DMS153 treated with DMSO at 0.1 percent for 48 hours (cell line): ENCODE results near the gene RNF114.
"Not testable (repeated sequence)": the region's sequence is repeated elsewhere in the genome, so short reads cannot be mapped to it uniquely, and the experiment has no call there.

Source experiments
- DNase-seq: peaks from one replicate; lab custom pipeline; 2025; ENCODE audit not compliant: unreplicated experiment; lab: John Stamatoyannopoulos, UW

RNF114 gene

DNA sequence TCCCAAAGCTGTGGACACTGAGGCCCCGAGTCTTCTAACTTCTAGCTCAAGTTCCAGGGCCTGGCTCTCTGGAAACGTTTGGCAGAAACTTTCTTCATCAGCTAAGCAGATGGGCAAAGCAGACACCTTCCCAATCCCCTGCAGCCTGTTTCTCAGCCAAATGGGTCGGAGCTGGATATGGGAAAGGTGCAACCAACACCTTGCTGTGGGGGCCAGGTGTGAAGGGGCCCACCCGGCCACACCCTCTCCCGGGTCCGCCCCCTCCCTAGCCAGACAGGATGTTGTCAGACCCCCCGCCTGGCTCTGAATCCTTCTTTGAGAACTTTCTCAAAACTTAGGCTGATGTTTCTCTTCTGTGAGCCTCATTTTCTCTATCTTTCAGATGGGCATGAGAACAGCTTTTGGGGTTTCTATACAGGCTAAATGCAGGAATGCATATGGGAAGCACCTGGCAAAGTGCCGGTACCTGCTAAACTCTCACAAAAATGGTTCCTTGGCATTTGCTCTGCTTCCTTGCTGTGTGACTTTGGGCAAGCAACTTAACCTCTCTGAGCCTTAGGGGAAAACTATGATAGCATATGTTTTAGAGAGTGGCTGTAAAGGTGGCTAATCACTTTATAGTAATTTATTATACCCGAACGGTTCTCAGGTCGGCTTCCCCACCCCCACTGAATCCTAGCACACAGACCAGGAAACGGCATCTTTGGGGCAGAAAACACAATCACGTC lies 48.4 kb downstream of the RNF114 start:
- DNase-seq: no peak

GRCh38 chr20:49985157-49985556 lies 49.0 kb downstream of the RNF114 start:
- DNase-seq: no peak

DNA sequence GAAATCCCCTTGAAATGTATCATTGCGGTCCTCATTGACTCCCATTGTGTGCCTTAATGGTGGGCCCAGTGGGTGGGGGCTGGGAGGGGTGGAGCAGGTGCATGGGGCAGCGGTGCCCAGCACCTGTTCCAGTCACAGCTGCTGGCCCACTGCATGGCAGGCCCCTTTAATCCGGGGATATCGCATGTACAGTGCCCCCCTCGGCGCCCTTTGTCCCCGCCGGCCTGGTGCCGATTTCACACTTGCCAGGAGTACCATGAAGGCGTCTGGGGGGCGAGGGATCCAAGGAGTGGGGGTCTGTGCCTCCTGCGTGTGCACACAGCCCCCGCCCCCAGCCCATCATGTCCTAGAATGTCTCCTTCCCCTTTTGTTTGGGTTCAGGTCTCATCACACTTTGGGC lies 49.4 kb downstream of the RNF114 start:
- DNase-seq: no peak

GRCh38 chr20:49986049-49986448 lies 49.9 kb downstream of the RNF114 start:
- no peak for DNase-seq

DNA sequence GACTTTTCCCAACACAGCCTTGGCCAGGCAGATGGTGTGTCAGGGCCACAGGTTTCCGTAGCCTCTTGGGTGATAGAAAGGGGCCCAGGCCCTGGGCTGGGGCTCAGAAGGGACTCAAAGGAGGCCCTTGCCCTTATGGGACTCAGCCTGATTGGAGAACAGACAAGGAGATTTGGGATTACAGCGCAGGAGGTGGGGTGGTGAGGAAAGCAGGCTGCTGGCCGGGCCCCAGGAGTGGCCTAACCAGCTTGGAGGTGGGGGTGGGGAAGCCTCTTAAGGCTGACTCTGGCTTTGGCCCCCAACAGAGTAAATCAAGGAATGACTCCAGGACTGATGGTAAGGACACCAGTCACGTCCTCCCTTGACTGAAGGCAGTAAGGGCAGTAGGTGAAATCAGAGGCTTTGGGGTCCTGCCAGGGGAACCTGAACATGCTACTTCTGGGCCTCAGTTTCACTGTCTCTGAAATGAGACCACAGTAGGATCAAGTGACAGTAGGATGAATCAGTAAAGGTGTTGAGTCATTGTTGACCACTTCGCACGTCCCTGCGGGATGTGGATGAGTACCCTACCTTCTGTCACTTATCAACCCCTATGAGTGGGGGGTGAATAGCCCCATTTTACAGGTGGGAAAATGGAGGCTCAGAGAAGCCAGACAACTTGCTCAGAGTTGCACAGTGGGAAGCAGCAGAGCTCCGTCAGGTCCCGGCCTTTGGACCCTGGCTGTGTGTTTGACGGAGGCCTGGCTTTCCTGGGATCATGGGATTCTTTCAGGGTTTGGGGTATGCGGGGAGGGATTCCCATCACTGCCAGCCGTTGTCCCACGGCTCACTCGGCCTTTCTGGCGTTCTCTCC lies 51.0 kb downstream of the RNF114 start:
- DNase-seq: no peak

DNA sequence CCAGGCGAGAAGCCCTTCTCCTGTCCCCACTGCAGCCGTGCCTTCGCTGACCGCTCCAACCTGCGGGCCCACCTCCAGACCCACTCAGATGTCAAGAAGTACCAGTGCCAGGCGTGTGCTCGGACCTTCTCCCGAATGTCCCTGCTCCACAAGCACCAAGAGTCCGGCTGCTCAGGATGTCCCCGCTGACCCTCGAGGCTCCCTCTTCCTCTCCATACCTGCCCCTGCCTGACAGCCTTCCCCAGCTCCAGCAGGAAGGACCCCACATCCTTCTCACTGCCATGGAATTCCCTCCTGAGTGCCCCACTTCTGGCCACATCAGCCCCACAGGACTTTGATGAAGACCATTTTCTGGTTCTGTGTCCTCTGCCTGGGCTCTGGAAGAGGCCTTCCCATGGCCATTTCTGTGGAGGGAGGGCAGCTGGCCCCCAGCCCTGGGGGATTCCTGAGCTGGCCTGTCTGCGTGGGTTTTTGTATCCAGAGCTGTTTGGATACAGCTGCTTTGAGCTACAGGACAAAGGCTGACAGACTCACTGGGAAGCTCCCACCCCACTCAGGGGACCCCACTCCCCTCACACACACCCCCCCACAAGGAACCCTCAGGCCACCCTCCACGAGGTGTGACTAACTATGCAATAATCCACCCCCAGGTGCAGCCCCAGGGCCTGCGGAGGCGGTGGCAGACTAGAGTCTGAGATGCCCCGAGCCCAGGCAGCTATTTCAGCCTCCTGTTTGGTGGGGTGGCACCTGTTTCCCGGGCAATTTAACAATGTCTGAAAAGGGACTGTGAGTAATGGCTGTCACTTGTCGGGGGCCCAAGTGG lies 51.9 kb downstream of the RNF114 start:
- DNase-seq: no peak

DNA sequence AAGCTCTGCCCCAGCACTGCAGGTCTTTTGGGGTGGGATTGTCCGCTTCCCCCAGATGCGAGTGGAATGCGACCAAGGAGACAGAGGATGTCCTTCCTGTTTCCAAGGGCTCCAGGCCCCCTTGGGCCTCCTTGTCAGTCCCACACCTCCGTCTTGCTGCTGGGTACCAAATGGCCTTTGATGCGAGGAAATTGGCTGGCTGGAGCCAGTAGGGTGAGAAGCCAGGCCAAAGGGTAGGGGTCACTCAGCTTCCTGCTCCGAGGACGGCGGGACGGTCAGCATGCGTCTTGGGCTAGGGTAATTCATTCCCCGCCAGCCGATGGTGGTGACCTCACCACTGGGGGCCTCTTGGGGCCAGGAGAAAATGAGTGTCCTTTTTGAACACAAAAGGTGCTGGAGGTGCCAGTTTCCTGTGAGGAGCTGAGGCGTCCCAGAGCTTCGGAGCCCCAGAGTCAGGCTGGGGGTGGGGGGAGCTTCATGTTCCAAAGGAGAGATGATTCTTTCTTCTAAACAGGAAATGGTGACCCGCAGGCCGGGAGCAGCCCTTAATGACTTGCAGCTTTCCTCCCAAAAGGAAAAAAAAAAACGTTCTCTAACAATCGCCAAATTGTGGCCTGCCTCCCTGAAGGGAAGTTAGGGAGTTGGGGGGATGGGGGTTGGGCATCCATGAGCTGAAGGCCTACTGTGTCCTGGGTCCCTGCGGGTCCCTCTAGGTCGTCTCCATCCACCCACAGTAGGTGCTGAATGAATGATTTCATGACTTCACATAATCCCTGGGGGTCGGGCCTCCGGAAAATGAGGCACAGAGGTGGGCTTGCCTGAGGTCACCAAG lies 53.3 kb downstream of the RNF114 start:
- DNase-seq: no peak

DNA sequence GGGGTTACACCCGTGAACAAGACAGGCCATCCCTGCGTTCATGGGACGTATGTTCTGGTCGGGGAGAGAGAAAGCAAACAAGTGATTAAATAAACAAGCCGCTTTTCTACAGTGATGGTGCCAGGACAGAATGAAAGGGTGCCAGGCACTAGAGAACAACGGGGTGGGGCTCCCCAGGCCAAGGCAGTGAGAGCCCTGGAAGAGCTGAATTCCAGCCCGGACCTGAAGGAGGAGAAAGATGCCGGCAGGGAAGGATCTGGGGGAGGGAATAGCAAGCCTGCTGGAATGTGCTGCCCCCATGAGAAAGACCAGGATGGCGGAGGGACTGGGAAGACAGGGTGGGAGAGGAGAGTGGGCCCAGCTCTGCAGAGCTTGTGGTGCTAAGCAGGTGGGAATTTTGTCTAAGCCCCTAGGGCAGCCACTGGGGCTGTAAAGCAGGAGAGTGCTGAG lies 54.1 kb downstream of the RNF114 start:
- DNase-seq: no peak

GRCh38 chr20:49993301-49993751 lies 57.1 kb downstream of the RNF114 start:
- no peak for DNase-seq

DNA sequence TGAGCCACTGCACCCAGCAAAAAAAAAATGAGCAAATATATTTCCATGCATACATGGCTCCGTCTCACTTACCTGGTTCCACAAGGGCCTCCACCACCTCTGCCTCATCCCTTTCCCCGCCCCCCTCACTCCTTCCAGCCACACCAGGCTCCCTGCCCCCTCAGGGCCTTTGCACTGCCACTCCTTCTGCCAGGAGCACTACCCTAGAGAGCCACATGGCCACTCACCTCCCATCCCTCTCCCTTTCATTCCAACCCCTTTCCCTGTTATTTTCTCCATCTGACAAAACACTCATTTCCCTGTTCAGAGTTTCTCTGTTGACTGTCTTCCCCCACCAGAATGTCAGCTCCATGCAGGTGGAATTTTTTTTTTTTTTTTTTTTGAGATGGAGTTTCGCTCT lies 59.4 kb downstream of the RNF114 start:
- no peak for DNase-seq

GRCh38 chr20:49998478-49999188 lies 62.4 kb downstream of the RNF114 start:
- not testable (repeated sequence) for DNase-seq

DNA sequence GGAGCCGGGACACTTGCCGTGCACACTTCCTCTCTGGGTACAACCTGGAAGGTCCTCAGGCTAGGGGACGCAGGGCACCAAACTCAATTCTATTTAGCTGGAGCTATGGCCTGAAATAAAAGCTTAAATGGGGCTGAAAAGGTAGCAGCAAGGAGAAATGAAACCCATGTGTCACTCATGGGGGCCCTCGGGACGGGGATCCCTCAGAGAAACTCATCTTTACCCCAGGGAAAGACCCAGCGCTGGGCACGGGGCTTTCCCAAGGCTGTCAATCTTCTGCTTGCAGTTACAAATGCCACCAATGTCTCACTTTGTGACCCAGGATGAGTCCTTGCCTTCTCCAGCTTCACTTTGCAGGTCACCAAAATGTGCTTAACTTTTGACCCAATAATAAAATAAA lies 63.1 kb downstream of the RNF114 start:
- DNase-seq: no peak

GRCh38 chr20:50000548-50001222 lies 64.5 kb downstream of the RNF114 start:
- DNase-seq: not testable (repeated sequence)

GRCh38 chr20:50001784-50002311 lies 65.7 kb downstream of the RNF114 start:
- no peak for DNase-seq

DNA sequence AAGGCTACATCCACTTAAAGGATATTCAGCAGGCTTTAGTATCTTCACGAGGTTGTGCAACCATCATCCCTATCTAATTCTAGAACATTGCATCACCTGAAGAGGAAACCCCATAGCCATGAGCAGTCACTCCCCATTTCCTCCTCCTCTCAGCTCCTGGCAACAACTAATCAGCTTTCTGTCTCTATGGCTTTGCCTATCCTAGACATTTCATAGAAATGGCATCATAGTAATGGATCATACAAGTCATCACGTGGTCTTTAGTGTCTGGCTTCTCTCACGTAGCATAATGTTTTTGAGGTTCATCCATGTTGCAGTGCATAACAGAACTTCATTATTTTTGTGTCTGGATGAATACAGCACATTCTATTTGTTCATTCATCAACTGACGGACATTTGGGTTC lies 67.1 kb downstream of the RNF114 start:
- no peak for DNase-seq
